Tongue (tissue), 2 donors: ENCODE measurements around the gene ZNF555. TPM values are rescaled to one million over a fixed set of nuclear protein-coding genes. Genes with fewer than 3 reads are reported as not detected.

ENCODE experiments used
- DNase-seq: peaks from one replicate; pipeline ENCODE4 v3.0.0-alpha.2; 2015
- total RNA-seq: library from RNA; depleted of rRNA; stranded (reverse); fragments of >200 nt; gene quantifications from one replicate; pipeline ENCODE4 v1.2.3, GENCODE V29; 2014

ZNF555 gene
- total RNA-seq, 1 donor from 2014 or later = 24.4 TPM

GRCh38 chr19:2807379-2808128, 33.7 kb upstream of the ZNF555 start:
- no peak for DNase-seq

DNA sequence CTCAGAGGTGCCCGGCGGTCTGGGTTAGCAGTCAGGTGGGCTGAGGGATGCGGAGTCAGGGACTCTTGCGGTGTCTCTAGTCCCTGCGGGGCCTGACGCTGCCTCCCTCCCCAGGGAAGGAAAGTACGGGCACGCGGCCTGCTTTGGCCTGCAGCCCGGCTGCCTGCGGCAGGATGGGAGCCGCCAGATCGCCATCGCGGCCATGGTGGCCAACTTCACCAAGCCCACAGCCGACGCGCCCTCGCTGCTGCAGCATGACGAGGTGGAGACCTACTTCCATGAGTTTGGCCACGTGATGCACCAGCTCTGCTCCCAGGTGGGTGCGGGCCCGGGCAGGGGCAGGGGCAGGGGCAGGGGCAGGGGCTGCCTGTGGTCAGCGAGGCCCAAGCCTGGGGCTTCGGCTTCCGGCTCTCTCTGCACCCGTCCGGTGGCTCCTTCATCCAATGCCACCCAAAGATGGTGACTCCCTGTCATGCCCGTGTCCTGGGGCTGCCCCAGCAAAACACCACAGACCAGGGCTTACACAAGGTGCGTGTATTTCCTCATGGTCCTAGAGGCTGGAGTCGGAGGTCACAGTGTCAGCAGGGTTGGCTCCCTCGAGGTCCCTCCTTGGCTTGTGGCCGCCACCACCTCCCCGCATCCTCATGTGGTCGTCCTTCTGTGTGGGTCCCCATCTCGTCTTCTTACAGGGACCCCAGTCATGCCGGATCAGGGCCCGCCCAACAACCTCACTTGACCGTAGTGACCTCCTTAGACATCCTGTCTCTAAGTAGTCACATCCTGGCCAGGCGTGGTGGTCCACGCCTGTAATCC, 32.9 kb upstream of the ZNF555 start:
- no peak for DNase-seq

DNA sequence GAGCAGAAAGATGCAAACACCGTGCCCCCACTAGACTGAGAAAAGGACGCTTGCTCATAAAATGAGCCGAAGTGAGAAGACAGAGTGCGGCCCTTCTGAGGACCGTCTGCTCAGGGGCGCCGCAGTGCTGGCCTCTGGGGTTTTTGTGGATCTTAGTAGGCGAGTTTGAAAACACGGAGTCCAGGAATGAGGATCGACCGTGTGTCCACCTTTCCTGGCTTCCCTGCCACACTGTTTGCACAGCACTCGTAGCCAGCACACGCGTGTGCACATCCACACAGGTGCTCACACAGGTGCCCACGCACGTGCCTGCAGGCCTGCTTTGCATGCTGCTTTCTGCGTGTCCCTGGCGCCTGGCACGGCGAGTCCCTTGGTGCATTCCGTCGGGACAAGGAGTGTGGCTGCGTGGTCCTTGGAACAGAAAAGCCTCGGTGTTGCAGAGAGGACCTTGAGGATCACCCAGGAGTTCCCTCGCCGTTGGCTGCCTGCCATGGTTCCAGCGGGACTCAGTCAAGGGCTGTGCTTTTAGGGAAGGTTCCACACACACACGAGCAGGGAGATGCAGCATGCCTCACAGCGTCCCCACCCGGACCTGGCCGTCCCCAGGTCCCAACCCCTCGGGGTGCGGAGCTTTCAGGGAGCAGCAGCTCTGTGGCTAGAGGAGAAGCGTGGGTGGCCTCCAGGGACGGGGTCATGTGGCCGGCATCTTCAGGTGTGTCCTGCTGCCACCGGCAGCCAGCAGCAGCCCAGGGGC, 31.7 kb upstream of the ZNF555 start:
- no peak for DNase-seq

GRCh38 chr19:2810141-2811091, 30.9 kb upstream of the ZNF555 start:
- DNase-seq = no peak

- no peak for DNase-seq
Measured at GRCh38 chr19:2811221-2811722, 30.0 kb upstream of the ZNF555 start.

DNA sequence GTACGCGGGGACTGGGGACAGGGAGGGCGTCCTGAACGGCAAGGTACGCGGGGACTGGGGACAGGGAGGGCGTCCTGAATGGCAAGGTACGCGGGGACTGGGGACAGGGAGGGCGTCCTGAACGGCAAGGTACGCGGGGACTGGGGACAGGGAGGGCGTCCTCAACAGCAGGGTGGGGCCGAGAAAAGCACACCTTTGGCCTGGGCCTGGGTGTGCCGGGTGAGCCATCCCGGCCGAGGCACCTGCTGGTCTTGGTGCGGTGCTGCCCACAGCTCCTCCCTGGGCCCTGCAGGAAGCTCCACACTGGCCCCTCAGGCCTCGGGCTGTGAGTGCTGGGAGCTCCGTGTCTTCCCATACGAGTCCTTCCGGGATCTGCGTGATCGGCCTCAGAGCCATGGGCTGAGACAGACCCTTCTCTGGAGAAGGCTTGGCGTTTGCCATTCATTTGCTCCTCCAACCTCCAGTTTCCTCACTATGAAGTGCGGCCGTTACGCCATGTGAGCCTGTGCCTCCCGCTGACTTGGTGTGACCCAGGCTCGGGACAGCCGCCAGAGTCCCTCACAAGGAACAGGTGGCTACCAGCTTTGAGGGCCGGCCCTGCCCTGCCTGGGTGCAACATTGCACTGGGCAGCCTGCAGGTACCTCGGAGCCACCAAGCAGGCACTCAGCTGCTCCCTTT, 29.4 kb upstream of the ZNF555 start:
- DNase-seq = no peak

DNA sequence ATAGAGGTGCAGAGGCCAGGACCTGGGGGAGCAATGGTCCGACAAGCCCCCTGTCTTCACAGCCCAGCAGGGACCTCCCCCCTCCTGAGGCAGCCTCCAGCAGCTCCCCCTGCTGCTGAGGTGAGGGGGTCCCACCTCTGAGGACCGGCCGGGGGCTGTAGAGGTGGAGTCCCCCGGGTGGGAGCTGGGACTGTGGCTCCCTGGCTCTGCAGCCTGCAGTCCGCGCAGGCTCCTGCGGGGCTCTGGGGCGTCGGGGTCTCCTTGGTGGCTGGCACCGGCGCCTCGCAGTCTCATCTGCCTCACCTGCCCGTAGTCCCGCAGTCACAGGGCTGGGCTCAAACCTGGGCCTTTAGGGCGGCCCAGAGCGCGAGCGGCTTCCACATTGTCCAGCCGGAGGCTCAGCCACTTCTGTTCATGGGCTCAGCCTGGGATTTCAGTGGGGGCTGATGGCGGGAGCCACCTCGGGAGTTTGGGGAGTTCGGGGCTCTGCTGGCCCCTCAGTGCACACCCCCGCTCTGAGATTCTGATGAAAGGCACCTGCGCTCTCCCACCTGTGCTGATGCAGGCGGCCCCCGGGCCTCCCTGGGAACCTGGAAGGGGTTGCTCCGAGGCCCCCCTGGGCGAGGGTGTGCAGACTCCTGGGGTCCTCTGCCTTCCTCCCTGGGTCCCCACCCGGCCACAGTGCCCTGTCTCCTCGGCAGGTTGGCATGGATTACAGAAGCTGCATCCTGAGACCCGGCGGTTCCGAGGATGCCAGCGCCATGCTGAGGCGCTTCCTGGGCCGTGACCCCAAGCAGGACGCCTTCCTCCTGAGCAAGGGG, 28.7 kb upstream of the ZNF555 start:
- DNase-seq = no peak

GRCh38 chr19:2813235-2814160, 27.8 kb upstream of the ZNF555 start:
- DNase-seq = no peak

- no peak for DNase-seq
Measured at GRCh38 chr19:2814426-2814825, 26.8 kb upstream of the ZNF555 start.

DNA sequence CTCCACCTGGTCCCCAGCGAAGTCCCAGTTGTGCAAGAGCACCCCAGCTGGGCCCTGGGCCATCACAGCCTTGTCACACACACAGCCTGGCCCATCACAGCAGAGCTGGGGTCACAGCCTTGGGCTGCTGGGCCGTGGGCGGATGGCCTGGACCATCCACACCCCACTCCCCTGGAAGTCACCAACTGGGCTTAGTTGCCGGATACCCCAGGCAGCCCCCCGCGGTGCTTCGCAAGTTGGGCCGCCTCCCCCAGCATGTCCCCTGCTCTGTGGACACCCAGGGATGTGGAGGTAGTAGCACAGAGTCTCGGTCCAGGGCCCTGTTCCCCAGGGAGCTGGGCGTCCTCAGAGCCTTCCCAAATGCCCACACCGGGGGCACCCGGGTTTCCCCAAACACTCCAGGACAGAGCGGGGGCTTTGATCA, 26.1 kb upstream of the ZNF555 start:
- no peak for DNase-seq

DNA sequence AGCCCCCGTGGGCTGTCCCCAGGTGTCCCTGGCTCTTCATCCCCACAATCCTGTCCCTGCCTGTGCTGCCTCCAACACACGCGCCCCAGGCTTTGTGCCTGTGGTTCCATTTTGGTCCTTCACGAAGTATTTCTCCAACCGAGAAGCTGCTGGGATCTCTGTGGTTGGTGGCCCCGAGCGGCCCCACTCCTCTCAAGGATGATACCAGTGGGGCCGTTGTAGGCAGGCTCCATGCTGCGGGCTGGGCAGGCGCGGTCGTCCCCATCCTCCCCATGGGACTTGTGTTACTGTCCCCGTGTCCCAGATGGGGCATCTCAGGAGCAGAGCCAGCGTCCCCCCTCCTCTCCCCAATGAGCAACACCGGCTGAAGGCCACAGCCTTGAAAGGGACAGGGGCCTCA, 25.4 kb upstream of the ZNF555 start:
- no peak for DNase-seq

GRCh38 chr19:2816641-2817040, 24.6 kb upstream of the ZNF555 start:
- no peak for DNase-seq

- peak; percentile 6 for DNase-seq
Measured at GRCh38 chr19:2817237-2817829, 23.9 kb upstream of the ZNF555 start.

GRCh38 chr19:2819540-2820111, 21.6 kb upstream of the ZNF555 start, which contains the start of gene ZNF554:
ZNF554 (plus strand) TSS chr19:2819868; CDS start chr19:2820072, 204 bp downstream.
- peak; percentile 99 for DNase-seq

- peak; percentile 16 for DNase-seq
Measured at GRCh38 chr19:2820112-2820702, 21.1 kb upstream of the ZNF555 start.

GRCh38 chr19:2822846-2823245, 18.4 kb upstream of the ZNF555 start:
- DNase-seq = no peak

GRCh38 chr19:2823646-2824045, 17.6 kb upstream of the ZNF555 start:
- DNase-seq = no peak
